Stimulated activated CD8-positive, alpha-beta memory T cell treated with anti-CD3 and anti-CD28 coated beads, Interleukin-4, amount 100 ng/mL, for 48 hours (primary cell): ENCODE measurements around the gene TTC7B.

Source experiments
- DNase-seq: peaks from one replicate; pipeline ENCODE4 v3.0.0-alpha.2; 2020

Gene TTC7B

DNA sequence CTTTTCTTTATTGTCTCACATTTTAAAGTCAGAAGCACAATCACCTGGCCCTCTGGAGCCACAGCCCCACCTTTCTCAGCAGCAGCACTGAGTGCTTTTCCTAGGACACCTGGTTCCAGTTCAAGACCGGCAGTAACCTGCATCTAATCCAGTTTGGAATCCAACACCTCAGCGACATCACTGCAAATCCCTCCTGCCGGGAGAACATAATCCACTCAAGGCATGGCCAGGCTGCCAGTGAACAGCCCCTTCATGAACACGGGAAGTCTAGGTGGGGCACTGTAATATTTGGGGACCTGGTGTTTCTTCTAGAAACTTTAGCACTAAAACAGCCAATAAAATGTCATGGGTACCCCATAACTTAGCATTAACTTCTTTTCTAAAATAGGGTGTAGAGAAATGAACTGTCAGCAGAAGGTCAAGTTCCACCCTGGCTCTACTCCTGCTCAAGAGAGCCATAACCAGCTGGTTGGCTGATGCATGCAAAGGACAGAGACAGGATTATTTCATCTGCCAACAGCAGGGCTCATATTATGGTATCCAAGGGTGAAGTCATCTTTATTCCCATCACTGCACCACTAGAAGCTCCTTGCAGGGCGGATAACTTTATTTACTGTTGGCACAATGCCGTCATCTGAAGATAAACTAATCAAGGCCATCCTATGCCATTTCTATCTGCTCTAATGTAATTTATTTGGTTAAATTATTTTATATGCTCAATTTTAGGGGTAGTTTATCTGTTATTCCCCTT lies 76.7 kb downstream of the TTC7B start:
- no peak for DNase-seq

- no peak for DNase-seq
Observed at GRCh38 chr14:90733139-90733808, 83.0 kb downstream of the TTC7B start.

DNA sequence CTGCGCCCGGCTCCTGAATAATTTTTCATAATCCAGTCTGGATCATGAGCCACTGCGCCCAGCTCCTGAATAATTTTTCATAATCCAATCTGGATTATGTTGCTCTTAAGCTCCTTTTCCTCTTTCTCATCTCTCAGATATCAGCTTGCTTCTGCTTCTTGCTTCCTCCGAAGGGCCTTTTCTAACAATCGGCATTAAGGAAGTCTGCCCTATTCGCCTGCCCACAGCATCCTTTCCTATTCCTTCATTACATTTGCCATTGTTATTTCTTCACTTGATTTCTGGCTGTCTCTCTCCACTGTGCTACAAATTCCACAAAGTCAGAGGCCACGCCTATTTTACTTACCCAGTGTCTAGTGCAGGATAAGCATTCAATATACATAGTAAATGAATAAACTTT lies 83.5 kb downstream of the TTC7B start:
- no peak for DNase-seq

- no peak for DNase-seq
Observed at GRCh38 chr14:90732139-90732538, 84.1 kb downstream of the TTC7B start.

GRCh38 chr14:90731487-90731886 lies 84.7 kb downstream of the TTC7B start:
- no peak for DNase-seq

- DNase-seq: no peak
Observed at GRCh38 chr14:90730206-90730766, 85.9 kb downstream of the TTC7B start.

DNA sequence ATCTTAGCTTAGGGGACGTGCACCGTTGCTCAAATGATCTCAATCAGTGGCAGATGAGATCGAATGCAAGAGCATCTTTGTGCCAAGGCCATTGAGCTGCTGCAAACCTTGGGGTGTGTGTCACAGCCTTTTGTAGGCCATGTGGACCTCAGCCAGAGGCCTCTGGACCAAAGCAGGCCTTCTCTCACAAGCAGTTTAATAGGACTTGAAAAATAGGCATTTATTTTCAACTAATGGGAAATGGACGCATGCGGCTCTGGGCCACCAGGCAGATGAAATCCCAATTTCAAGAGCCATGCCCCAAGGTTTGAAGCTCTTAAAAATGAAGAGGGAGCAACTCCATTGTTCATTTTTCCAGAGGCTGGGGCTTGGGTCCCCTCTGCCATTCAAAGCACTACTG lies 87.3 kb downstream of the TTC7B start:
- no peak for DNase-seq

DNA sequence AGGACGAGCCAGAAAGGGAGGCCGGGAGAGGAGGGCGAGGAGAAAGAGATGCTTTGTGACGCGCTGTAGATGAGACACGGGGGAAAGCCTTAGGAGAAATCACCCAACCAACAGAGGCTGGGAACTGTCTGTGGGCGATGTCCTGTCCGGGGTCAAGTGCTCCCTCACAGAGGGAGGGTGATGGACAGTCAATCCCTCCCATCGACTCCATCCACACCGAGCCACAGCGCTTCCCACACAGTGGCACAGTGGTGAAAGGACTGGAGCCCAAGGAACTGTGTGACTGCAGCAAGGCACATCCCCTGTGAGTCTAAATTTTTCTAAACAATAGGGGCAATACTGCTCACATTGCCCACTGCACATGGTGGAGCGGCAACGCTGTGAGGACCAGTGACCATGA lies 89.1 kb downstream of the TTC7B start:
- no peak for DNase-seq

DNA sequence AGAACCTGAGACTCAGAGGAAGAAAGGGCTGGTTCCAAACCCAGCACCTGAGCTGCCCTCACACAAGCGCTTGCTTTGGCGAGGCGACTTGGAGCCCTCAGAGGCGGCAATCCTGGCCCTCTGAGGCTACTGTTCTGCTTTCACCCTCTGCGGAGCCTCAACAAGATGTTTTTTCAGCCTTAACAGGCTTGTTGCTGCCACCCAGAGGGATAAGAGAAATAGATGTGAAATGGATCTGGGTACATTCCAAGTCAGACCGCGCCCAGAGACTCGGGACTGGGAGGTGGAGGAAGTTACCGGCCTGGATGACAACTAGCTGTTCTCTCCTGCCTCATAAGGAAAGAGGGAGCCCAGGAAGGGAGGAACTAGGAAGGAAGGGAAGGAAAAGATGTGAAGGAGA lies 89.6 kb downstream of the TTC7B start:
- DNase-seq: no peak

- no peak for DNase-seq
Observed at GRCh38 chr14:90724866-90725265, 91.4 kb downstream of the TTC7B start.

DNA sequence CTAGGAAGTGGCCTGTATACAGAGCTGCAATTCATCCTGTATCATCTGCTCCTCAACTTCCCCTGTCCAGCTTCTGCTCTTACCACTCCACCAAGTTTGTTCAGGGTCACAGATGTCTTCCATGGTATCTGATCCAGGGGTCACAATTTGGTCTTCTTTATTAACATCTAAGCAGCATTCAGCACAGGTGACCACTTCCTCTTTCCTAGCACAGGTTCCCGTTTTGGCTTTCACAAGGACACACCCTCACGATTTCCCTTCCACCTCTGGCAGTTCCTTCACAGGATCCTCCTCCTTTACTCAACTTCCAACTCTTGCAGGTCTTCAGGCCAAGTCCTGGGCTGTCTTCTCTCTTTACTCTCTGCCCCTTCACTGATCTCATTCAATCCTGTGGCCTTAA lies 93.6 kb downstream of the TTC7B start:
- DNase-seq: no peak

DNA sequence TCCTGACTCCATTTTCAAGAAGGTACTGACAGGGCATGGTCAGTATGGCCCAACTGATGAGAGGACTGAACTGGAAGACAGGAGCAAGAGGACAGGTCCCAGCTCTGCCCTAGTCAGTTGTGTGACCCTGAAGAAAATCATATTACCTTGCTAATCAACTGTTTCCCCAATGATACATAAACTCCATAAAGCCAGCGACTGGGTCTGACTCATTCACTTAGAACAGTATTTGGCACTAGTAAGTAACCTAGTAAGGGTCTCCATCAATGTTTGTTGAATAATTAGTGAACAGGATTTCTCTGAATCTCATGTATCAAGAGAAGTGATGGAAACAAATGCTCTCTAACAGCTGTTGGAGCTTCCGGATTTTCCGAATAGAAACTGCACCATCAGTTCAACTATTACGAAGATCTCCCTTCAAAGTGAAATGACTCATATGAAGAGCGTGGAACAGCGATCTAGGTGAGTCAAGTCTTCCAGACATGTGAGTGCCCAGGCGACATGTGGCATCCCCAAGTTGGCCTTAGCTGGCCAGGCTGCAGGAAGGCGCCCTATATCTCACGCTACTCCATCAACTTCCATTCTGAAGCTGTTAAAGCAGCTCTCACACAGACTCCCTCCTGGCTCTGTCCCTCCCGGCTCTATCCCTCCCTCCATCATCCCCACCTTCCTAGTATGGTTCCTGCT lies 94.5 kb downstream of the TTC7B start:
- no peak for DNase-seq

GRCh38 chr14:90720832-90721231 lies 95.4 kb downstream of the TTC7B start:
- DNase-seq: no peak

GRCh38 chr14:90720336-90720735 lies 95.9 kb downstream of the TTC7B start:
- DNase-seq: no peak

DNA sequence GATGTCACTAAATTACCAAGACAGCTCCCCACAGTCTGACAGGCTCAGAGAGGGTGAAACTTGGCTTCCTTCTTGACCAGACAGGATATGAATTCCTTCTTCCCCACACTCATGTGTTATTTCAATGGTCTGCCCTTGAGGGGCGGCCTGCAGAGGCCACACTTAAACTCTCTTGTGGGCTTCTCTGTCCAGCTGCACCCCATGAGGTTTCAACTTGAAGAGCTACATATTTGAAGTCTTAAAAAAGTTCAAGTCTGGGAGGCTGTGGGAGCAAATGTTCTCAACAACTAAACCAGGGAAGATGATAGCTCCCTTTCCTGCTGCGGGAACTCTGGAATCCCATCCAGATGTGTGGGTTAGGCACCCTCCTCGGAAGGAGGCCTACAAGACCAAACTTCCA lies 98.3 kb downstream of the TTC7B start:
- peak; percentile 2 for DNase-seq

GRCh38 chr14:90715993-90716392 lies 100.2 kb downstream of the TTC7B start:
- DNase-seq: no peak

- no peak for DNase-seq
Observed at GRCh38 chr14:90715495-90715894, 100.7 kb downstream of the TTC7B start.

GRCh38 chr14:90714811-90715210 lies 101.4 kb downstream of the TTC7B start:
- no peak for DNase-seq

- DNase-seq: no peak
Observed at GRCh38 chr14:90704738-90705392, 111.4 kb downstream of the TTC7B start.

- DNase-seq: no peak
Observed at GRCh38 chr14:90703841-90704737, 112.1 kb downstream of the TTC7B start.

DNA sequence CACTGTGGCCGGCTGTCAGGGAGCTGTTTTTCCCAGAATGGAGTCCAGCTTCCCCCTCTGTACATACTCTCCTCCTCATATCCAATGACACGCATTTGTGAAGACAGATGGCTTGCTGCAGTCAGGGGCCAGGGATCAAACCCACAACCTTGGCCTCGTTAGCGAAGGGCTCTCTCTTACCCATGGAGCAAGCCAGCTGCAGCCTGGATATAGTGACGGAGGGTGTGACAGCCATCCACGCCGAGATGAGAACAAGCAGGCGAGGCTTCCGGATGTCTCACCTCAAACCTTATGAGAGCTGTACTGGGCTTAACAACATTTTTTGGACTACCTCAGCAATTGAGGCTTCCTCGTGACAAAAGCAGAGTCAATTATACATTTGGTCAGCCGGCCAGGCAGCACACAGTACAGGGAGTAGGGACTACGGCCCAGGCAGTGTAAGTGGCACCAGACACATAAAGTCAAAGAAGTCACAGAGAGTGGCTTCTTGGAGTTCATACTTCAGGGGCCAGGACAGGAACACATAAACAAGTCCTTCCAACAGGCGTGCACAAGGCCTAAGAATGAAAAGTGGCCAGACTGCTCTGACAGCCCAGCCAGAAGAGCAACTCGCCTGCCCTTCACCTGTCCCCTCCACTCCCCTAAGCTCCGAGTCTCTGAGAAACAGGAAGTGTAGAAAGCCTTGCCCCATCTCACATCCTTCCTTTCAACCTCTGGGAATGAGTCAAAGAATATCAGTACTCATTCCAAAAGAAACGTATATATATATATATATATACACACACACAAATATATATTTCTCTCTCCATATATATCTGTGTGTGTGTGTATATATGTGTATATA lies 115.1 kb downstream of the TTC7B start:
- DNase-seq: no peak
